GM18498 (cell line): ENCODE results near the gene PNISR.

Experiments
- ATAC-seq: cut with Tn5 transposase; IDR thresholded peaks from one replicate; pipeline ENCODE4 v1.9.1; 2021; ENCODE audit warnings: mild to moderate bottlenecking, moderate library complexity; ENCODE audit not compliant: unreplicated experiment

The PNISR gene

GRCh38 chr6:99348288-99349170, 76.6 kb downstream of the PNISR start:
- ATAC-seq: no peak
